ENCODE results near the gene PAQR8. TPM values are rescaled to one million over a fixed set of nuclear protein-coding genes. Genes with fewer than 3 reads are reported as not detected.

Gene PAQR8
- total and polyA plus RNA-seq, 2 donors (not counting 1 experiment from before 2014, with no cell fraction given) = 2.3 to 8.5 TPM

DNA sequence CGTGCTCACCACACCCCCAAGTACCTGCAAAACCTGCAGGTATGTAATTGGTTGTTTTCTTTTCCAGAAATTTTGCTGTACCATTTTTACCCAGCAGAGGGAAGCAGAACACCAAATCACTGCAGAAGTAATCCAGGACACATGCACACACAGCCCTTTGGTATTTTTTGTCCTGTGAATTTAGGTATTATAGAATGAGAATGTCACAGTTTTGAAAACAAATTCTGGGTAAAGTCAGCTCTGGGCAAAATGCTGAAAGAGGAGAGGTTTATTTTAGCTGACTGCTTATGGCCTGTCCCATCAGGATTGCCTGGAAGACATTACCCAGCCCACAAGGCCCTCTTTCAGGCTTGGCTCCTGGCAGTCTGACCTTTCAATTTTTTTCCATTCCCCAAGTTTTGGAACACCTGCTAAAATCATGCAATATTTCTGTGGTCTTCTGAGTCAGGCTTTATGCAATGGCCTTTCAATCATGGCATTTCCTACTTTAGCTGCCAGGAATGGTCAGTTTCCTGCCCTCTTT is 54.7 kb downstream of the PAQR8 start:
- Mint-ChIP-seq H3K4me1 (peaks cover 11% of the 10 kb centered on the region), H3K9me3 (ENCODE audit: insufficient read depth) (no peaks in the 10 kb centered on the region), H3K27me3 (peaks cover 7% of the 10 kb centered on the region), H3K27ac (no peak overlapping the region), H3K4me3 (no peak overlapping the region)
- no peak overlapping the region for H3K4me2 ChIP-seq (replicated peaks; ENCODE audit: low read depth, low read length, poor library complexity, severe bottlenecking)
- no peaks in the 10 kb centered on the region for H4K20me1 ChIP-seq (ENCODE audit: control insufficient read depth, insufficient read depth, low read length, poor library complexity, severe bottlenecking)
- peaks cover 7% of the 10 kb centered on the region for H3K79me2 ChIP-seq (ENCODE audit: control insufficient read depth, insufficient read depth, low read length)
- H3K4me3 ChIP-seq (ENCODE audit: control extremely low read depth in 1 of 5, extremely low read depth in 1 of 5, insufficient read depth in 1 of 5, low read depth in 2 of 5, low read length in 4 of 5) = no peak overlapping the region
- no peak overlapping the region for H2AFZ ChIP-seq (ENCODE audit: insufficient read depth, low read depth, low read length, poor library complexity, severe bottlenecking)
- H3K9me3 ChIP-seq (ENCODE audit: control extremely low read depth in 1 of 3, control insufficient read depth in 2 of 3, insufficient read depth in 1 of 3, low read length in 2 of 3) = no peaks in the 10 kb centered on the region
- no peak overlapping the region for H3K27ac ChIP-seq (ENCODE audit: low read length in 2 of 2)
- ChIA-PET POLR2A (no interaction called here), CTCF (interaction anchor here (0.8 to 7.6 kb wide), 21 partner anchors 9 to 257 kb away, joined by 3 to 79 read pairs (median 6); partner anchors contain the start of genes MCM3, PAQR8 and TRAM2)
- H3K9ac ChIP-seq (ENCODE audit: low read length) = no peak overlapping the region
- H3K27me3 ChIP-seq (replicated peaks in 1 of 4; ENCODE audit: control extremely low read depth in 1 of 4, control insufficient read depth in 3 of 4, insufficient read depth in 4 of 4, low read length in 3 of 4) = no peaks in the 10 kb centered on the region
- H3K4me1 ChIP-seq (ENCODE audit: control insufficient read depth in 2 of 2, insufficient read depth in 2 of 2, low read length in 2 of 2) = peaks cover 16 to 20% of the 10 kb centered on the region in 2 donors
- DNase-seq (peak; percentile 82), ATAC-seq (ENCODE audit: low read depth) (peak; percentile 10)
- TF ChIP-seq, protein P1, sequence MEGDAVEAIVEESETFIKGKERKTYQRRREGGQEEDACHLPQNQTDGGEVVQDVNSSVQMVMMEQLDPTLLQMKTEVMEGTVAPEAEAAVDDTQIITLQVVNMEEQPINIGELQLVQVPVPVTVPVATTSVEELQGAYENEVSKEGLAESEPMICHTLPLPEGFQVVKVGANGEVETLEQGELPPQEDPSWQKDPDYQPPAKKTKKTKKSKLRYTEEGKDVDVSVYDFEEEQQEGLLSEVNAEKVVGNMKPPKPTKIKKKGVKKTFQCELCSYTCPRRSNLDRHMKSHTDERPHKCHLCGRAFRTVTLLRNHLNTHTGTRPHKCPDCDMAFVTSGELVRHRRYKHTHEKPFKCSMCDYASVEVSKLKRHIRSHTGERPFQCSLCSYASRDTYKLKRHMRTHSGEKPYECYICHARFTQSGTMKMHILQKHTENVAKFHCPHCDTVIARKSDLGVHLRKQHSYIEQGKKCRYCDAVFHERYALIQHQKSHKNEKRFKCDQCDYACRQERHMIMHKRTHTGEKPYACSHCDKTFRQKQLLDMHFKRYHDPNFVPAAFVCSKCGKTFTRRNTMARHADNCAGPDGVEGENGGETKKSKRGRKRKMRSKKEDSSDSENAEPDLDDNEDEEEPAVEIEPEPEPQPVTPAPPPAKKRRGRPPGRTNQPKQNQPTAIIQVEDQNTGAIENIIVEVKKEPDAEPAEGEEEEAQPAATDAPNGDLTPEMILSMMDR (IDR thresholded peaks at IDR 0.05) = peak; percentile 84
- no peak for TF ChIP-seq EZH2 (IDR thresholded peaks at IDR 0.05; ENCODE audit: borderline replicate concordance, insufficient read depth, low read depth, low read length, poor library complexity, severe bottlenecking)
- WGBS (ENCODE audit: insufficient coverage) = no CpG with 5 or more reads among the region's 1 CpG
- intact Hi-C loops (cut with micrococcal nuclease) = loop anchor here (1.0 kb wide), 4 partner anchors 89 to 247 kb away; no protein-coding TSS in a partner anchor
- H3K36me3 ChIP-seq (replicated peaks in 1 of 2; ENCODE audit: control extremely low read depth in 1 of 2, control insufficient read depth in 1 of 2, extremely low read depth in 1 of 2, insufficient read depth in 2 of 2, low read length in 1 of 2) = no peaks in the 10 kb centered on the region

- WGBS (ENCODE audit: insufficient coverage) = 98% methylated on average over 3 of the region's 5 CpGs
- Histone ChIP-seq H3K4me1 (ENCODE audit: control insufficient read depth in 2 of 2, insufficient read depth in 2 of 2, low read length in 2 of 2) (peaks cover 16 to 20% of the 10 kb centered on the region in 2 donors), H3K9me3 (ENCODE audit: control extremely low read depth in 1 of 3, control insufficient read depth in 2 of 3, insufficient read depth in 1 of 3, low read length in 2 of 3) (no peaks in the 10 kb centered on the region), H4K20me1 (ENCODE audit: control insufficient read depth, insufficient read depth, low read length, poor library complexity, severe bottlenecking) (no peaks in the 10 kb centered on the region), H3K79me2 (ENCODE audit: control insufficient read depth, insufficient read depth, low read length) (peaks cover 7% of the 10 kb centered on the region), H3K4me2 (replicated peaks; ENCODE audit: low read depth, low read length, poor library complexity, severe bottlenecking) (no peak overlapping the region), H2AFZ (ENCODE audit: insufficient read depth, low read depth, low read length, poor library complexity, severe bottlenecking) (no peak overlapping the region), H3K27me3 (replicated peaks in 1 of 4; ENCODE audit: control extremely low read depth in 1 of 4, control insufficient read depth in 3 of 4, insufficient read depth in 4 of 4, low read length in 3 of 4) (no peaks in the 10 kb centered on the region), H3K36me3 (replicated peaks in 1 of 2; ENCODE audit: control extremely low read depth in 1 of 2, control insufficient read depth in 1 of 2, extremely low read depth in 1 of 2, insufficient read depth in 2 of 2, low read length in 1 of 2) (no peaks in the 10 kb centered on the region), H3K27ac (ENCODE audit: low read length in 2 of 2) (no peak overlapping the region), H3K9ac (ENCODE audit: low read length) (no peak overlapping the region), H3K4me3 (ENCODE audit: control extremely low read depth in 1 of 5, extremely low read depth in 1 of 5, insufficient read depth in 1 of 5, low read depth in 2 of 5, low read length in 4 of 5) (no peak overlapping the region)
- DNase-seq (no peak), ATAC-seq (ENCODE audit: low read depth) (no peak)
- H3K27me3 Mint-ChIP-seq = peaks cover 7% of the 10 kb centered on the region
- CTCF ChIA-PET = interaction anchor here (0.6 to 7.6 kb wide), 19 partner anchors 10 to 580 kb away, joined by 3 to 79 read pairs (median 5); partner anchors contain the start of genes MCM3, PAQR8 and TRAM2
- H3K4me3 Mint-ChIP-seq = peak overlapping the region; percentile 20
- no peak overlapping the region for H3K27ac Mint-ChIP-seq
- POLR2A ChIA-PET = interaction anchor here (0.7 kb wide), 1 partner anchor 75 kb away, joined by 5 read pairs; no protein-coding TSS in a partner anchor
- H3K4me1 Mint-ChIP-seq = peaks cover 11% of the 10 kb centered on the region
- intact Hi-C loops (cut with micrococcal nuclease) = no loop called here
- H3K9me3 Mint-ChIP-seq (ENCODE audit: insufficient read depth) = no peaks in the 10 kb centered on the region
- TF ChIP-seq, protein P1 (IDR thresholded peaks at IDR 0.05) = no peak
- TF ChIP-seq EZH2 (IDR thresholded peaks at IDR 0.05; ENCODE audit: borderline replicate concordance, insufficient read depth, low read depth, low read length, poor library complexity, severe bottlenecking) = no peak
These were observed 55.7 kb downstream of the PAQR8 start for GRCh38 chr6:52417675-52418111.
